ENCODE results near the gene SUSD2. TPM values are rescaled to one million over a fixed set of nuclear protein-coding genes. Genes with fewer than 3 reads are reported as not detected.

Gene SUSD2
- polyA plus RNA-seq, 1 experiment: 5.2 TPM

DNA sequence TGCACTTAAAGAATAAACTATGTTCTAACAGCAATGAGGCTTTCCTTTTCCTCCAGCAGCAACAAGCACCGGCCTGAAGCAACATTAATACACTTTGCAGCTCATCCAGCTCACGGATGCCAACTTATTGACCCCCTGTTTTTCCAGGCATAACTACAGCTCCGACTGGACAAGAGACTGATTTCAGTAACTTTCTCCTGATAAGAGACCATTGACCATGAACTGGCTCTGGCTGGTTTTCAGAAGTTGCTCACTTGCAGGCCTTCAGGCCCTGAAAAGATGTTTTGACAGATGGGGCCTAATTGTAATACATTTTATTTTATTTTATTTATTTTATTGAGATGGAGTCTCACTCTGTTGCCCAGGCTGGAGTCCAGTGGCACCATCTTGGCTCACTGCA, 36.1 kb downstream of the SUSD2 start:
- Histone ChIP-seq H3K4me3 (ENCODE audit: low read depth, low read length) (no peak overlapping the region), H3K36me3 (ENCODE audit: control insufficient read depth, insufficient read depth, low read length) (no peaks in the 10 kb centered on the region), H3K27me3 (ENCODE audit: control insufficient read depth, insufficient read depth, low read length) (no peaks in the 10 kb centered on the region)
- CTCF ChIA-PET: interaction anchor here (1.1 to 1.3 kb wide), 2 partner anchors 11 to 14 kb away, joined by 3 to 4 read pairs; no protein-coding TSS in a partner anchor
- POLR2A ChIA-PET: no interaction called here
- TF ChIP-seq, protein P1, sequence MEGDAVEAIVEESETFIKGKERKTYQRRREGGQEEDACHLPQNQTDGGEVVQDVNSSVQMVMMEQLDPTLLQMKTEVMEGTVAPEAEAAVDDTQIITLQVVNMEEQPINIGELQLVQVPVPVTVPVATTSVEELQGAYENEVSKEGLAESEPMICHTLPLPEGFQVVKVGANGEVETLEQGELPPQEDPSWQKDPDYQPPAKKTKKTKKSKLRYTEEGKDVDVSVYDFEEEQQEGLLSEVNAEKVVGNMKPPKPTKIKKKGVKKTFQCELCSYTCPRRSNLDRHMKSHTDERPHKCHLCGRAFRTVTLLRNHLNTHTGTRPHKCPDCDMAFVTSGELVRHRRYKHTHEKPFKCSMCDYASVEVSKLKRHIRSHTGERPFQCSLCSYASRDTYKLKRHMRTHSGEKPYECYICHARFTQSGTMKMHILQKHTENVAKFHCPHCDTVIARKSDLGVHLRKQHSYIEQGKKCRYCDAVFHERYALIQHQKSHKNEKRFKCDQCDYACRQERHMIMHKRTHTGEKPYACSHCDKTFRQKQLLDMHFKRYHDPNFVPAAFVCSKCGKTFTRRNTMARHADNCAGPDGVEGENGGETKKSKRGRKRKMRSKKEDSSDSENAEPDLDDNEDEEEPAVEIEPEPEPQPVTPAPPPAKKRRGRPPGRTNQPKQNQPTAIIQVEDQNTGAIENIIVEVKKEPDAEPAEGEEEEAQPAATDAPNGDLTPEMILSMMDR (IDR thresholded peaks at IDR 0.05; ENCODE audit: insufficient read depth, low read depth, low read length): no peak
- DNase-seq (ENCODE audit: low read depth): no peak

DNA sequence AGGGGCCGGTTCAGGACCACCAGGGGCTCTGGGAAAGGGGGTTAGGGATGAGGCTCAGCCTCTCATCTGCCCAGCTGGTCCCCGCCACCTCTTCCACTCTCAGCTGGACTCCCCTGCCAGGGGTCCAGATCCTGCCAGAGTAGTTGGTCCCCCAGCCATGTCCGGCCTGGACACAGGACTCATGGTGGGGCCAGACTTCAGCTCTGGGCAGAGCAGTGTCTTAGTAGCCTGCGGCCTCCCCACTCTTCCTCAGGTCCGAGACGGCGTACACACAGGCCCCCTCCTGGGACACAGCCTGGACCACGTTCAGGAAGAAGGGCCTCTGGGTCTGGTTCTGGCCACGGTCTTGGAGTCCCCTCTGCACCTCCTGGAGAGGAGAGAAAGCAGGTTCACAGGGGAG, 38.5 kb downstream of the SUSD2 start:
- CTCF ChIA-PET: interaction anchor here (2.5 kb wide), 1 partner anchor 30 kb away, joined by 9 read pairs; no protein-coding TSS in a partner anchor
- TF ChIP-seq, protein P1 (IDR thresholded peaks at IDR 0.05; ENCODE audit: insufficient read depth, low read depth, low read length): no peak

DNA sequence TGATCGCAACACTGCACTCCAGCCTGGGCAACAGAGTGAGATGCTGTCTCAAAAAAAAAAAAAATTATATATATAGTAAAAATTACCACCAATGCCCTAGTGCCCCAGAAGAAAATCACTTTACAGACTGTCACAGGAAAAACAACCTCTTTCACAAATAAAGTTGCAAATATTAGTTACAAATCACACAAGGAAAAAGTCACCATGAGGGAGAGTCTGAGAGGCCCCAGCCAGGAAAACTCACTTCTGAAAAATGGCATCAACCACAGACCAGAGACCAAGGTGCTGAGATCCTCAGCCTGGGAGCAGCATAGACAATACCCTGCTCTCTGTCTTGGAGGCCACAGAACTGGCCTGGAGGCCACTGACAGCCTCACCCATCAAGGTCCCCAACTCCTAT, 43.2 kb downstream of the SUSD2 start:
- TF ChIP-seq, protein P1 (IDR thresholded peaks at IDR 0.05; ENCODE audit: insufficient read depth, low read depth, low read length): no peak
- DNase-seq (ENCODE audit: low read depth): no peak
- ChIA-PET POLR2A (no interaction called here), CTCF (no interaction called here)
- Histone ChIP-seq H3K27me3 (ENCODE audit: control insufficient read depth, insufficient read depth, low read length) (no peaks in the 10 kb centered on the region), H3K36me3 (ENCODE audit: control insufficient read depth, insufficient read depth, low read length) (peaks cover 2% of the 10 kb centered on the region; the same call in 1 of the 2 replicates), H3K4me3 (ENCODE audit: low read depth, low read length) (no peak overlapping the region)

More for the DNA sequence above, 38.5 kb downstream of the SUSD2 start:
- no peak for DNase-seq (ENCODE audit: low read depth)
- H3K4me3 ChIP-seq (ENCODE audit: low read depth, low read length): no peak overlapping the region
- POLR2A ChIA-PET: no interaction called here
- H3K27me3 ChIP-seq (ENCODE audit: control insufficient read depth, insufficient read depth, low read length): no peaks in the 10 kb centered on the region
- H3K36me3 ChIP-seq (ENCODE audit: control insufficient read depth, insufficient read depth, low read length): no peaks in the 10 kb centered on the region; the same call in 1 of the 2 replicates

DNA sequence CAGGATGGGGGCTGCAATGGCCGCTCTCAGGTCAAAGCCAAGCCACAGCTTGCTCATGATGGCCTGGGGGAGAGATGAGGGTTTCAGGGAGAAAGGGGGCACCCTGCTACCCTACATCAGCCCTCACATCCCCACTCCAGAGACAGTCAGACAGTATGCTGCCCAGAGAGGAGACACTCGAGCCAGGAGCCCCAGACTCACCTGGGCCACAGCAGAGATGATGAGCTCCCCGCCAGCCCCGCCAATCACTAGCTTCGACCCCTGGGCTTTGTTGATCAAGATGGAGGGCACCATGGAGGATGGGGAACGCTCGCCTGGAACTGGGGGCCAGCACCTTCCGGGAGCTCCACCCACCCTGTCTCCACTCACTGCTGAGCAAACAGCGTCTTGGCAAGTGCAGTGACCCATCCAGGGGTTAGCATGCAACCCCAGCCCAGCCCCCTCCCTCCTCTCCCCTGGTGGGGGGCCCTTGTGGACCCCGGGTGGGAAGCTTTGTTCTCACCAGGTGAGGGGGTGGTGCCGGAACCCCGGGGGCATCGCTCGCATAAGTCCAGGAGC, 43.8 kb downstream of the SUSD2 start:
- Histone ChIP-seq H3K36me3 (ENCODE audit: control insufficient read depth, insufficient read depth, low read length) (peaks cover 2% of the 10 kb centered on the region; the same call in 1 of the 2 replicates), H3K4me3 (ENCODE audit: low read depth, low read length) (no peak overlapping the region), H3K27me3 (ENCODE audit: control insufficient read depth, insufficient read depth, low read length) (no peaks in the 10 kb centered on the region)
- CTCF ChIA-PET: interaction anchor here (1.5 kb wide), 1 partner anchor 36 kb away, joined by 3 read pairs; no protein-coding TSS in a partner anchor
- POLR2A ChIA-PET: no interaction called here
- no peak for DNase-seq (ENCODE audit: low read depth)
- TF ChIP-seq, protein P1 (IDR thresholded peaks at IDR 0.05; ENCODE audit: insufficient read depth, low read depth, low read length): no peak

DNA sequence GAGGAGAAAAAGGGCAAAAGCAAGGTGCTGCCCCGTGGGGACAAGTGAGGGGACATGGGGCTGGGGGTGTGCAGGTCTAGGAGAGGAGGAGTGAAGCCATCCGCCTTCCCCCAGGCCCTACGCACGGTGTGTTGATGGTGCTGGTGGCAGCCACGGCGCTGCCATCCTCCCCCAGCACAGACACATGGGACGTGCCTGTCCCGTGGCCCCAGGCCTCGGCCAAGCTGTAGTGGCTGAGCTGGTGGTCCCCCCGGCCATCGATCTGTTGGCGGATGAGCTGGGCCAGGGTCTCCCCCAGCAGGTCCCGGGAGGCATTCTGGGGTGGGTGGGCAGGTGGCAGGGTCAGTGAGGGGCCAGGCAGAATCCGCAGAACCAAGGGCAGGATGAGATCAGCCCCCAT, 44.7 kb downstream of the SUSD2 start:
- Histone ChIP-seq H3K36me3 (ENCODE audit: control insufficient read depth, insufficient read depth, low read length) (peaks cover 2% of the 10 kb centered on the region; the same call in 1 of the 2 replicates), H3K27me3 (ENCODE audit: control insufficient read depth, insufficient read depth, low read length) (no peaks in the 10 kb centered on the region), H3K4me3 (ENCODE audit: low read depth, low read length) (no peak overlapping the region)
- TF ChIP-seq, protein P1 (IDR thresholded peaks at IDR 0.05; ENCODE audit: insufficient read depth, low read depth, low read length): no peak
- DNase-seq (ENCODE audit: low read depth): no peak
- POLR2A ChIA-PET: no interaction called here
- CTCF ChIA-PET: interaction anchor here (1.5 kb wide), 1 partner anchor 36 kb away, joined by 3 read pairs; no protein-coding TSS in a partner anchor

All from BJ (cell line).